H1 (cell line): Measurements from ENCODE around the gene LTBP4.

Experiments
- CTCF ChIP-seq, 3 experiments: IDR thresholded peaks; 1 replicate in 2 of 3; 2 replicates in 1 of 3; pipeline versions ENCODE4 v1.5.1 to v1.6.1; 2011; ENCODE audit warnings: low read length in 3 of 3, mild to moderate bottlenecking in 3 of 3, inconsistent platforms in 2 of 3, low read depth in 1 of 3, moderate library complexity in 1 of 3; ENCODE audit not compliant: insufficient read depth in 1 of 3; ENCODE audit errors: control extremely low read depth in 1 of 3
- FOSL1 ChIP-seq: IDR thresholded peaks from 2 replicates; pipeline ENCODE4 v1.6.1; 2011; ENCODE audit warnings: mild to moderate bottlenecking, low read depth, low read length, moderate library complexity; ENCODE audit not compliant: insufficient read depth
- MAX ChIP-seq: IDR thresholded peaks from 2 replicates; pipeline ENCODE4 v1.6.1; 2012; ENCODE audit warnings: inconsistent platforms
- RNF2 ChIP-seq: fragments of 200-900, 300-1000 bp; sonication (generic); IDR thresholded peaks from 2 replicates; pipeline ENCODE4 v1.7.1; 2016; ENCODE audit warnings: borderline replicate concordance, low read depth, mild to moderate bottlenecking, antibody characterized with exemption, low read length; ENCODE audit not compliant: poor library complexity, severe bottlenecking; ENCODE audit errors: missing control alignments
- ZNF274 ChIP-seq: IDR thresholded peaks from 2 replicates; pipeline ENCODE4 v1.7.0; 2012; ENCODE audit warnings: low read length, borderline replicate concordance; ENCODE audit errors: extremely low read depth

- TF ChIP-seq FOSL1 = no peak
- no peak for TF ChIP-seq MAX
- TF ChIP-seq RNF2 = no peak
- no peak for TF ChIP-seq CTCF (IDR thresholded peaks at IDR 0.05; ENCODE audit: control extremely low read depth in 1 of 3, insufficient read depth in 1 of 3, low read depth in 1 of 3, low read length in 3 of 3)
- TF ChIP-seq ZNF274 = no peak
Observed at GRCh38 chr19:40600570-40601133, 517 bp upstream of the LTBP4 start.
